Ishikawa (cell line): Measurements from ENCODE around the gene SLC44A1.

Experiments used
- CREB1 ChIP-seq: IDR thresholded peaks from 2 replicates; pipeline ENCODE4 v1.6.1; 2012; ENCODE audit warnings: low read depth
- EGR1 ChIP-seq: IDR thresholded peaks from 2 replicates; pipeline ENCODE4 v1.6.1; 2012
- EP300 ChIP-seq: IDR thresholded peaks from 2 replicates; pipeline ENCODE4 v1.6.1; 2012; ENCODE audit warnings: borderline replicate concordance
- FOXM1 ChIP-seq: IDR thresholded peaks from 2 replicates; pipeline ENCODE4 v1.6.1; 2012; ENCODE audit warnings: low read depth, borderline replicate concordance
- NFIC ChIP-seq: IDR thresholded peaks from 2 replicates; pipeline ENCODE4 v1.6.1; 2012
- RAD21 ChIP-seq: IDR thresholded peaks from 2 replicates; pipeline ENCODE4 v1.6.1; 2012; ENCODE audit warnings: low read depth
- REST ChIP-seq: IDR thresholded peaks from 2 replicates; pipeline ENCODE4 v1.6.1; 2012; ENCODE audit warnings: low read depth, mild to moderate bottlenecking
- TAF1 ChIP-seq: IDR thresholded peaks from 2 replicates; pipeline ENCODE4 v1.6.1; 2012; ENCODE audit warnings: low read depth, mild to moderate bottlenecking
- TCF12 ChIP-seq: IDR thresholded peaks from 2 replicates; pipeline ENCODE4 v1.6.1; 2012; ENCODE audit warnings: low read depth
- TEAD4 ChIP-seq: IDR thresholded peaks from 2 replicates; pipeline ENCODE4 v1.6.1; 2012
- YY1 ChIP-seq: IDR thresholded peaks from 2 replicates; pipeline ENCODE4 v1.6.1; 2012; ENCODE audit warnings: low read depth
- ZBTB7A ChIP-seq: IDR thresholded peaks from 2 replicates; pipeline ENCODE4 v1.6.1; 2012; ENCODE audit warnings: low read depth
- TF ChIP-seq, protein P1 (sequence below): IDR thresholded peaks from 2 replicates; pipeline ENCODE4 v1.6.1; 2012

- no peak for TF ChIP-seq EGR1
- TF ChIP-seq, protein P1, sequence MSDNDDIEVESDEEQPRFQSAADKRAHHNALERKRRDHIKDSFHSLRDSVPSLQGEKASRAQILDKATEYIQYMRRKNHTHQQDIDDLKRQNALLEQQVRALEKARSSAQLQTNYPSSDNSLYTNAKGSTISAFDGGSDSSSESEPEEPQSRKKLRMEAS = no peak
- TF ChIP-seq YY1 = no peak
- no peak for TF ChIP-seq FOXM1
- no peak for TF ChIP-seq EP300
- TF ChIP-seq CREB1 = no peak
- TF ChIP-seq TCF12 = no peak
- TF ChIP-seq NFIC = no peak
- no peak for TF ChIP-seq TEAD4
- TF ChIP-seq REST = no peak
- no peak for TF ChIP-seq ZBTB7A
- TF ChIP-seq RAD21 = no peak
- TF ChIP-seq TAF1 = no peak
Measured at GRCh38 chr9:105206821-105207699, 37.4 kb upstream of the SLC44A1 start.
